GM19025 (cell line): Measurements from ENCODE around the gene SETBP1.

Experiments
- ATAC-seq: cut with Tn5 transposase; IDR thresholded peaks from one replicate; pipeline ENCODE4 v1.9.1; 2021; ENCODE audit warnings: mild to moderate bottlenecking, low read depth, moderate library complexity; ENCODE audit not compliant: unreplicated experiment

Gene SETBP1

DNA sequence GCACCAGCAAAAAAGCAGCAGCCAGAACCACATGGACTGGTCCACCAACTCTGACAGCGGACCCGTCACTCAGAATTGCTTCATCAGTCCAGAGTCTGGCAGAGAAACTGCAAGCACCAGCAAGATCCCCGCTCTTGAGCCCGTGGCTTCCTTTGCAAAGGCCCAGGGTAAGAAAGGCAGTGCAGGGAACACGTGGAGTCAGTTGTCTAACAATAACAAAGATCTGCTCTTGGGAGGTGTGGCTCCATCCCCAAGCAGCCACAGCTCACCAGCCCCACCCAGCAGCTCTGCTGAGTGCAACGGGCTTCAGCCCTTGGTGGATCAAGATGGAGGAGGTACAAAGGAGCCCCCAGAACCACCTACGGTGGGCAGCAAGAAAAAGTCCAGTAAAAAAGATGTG lies 269.3 kb downstream of the SETBP1 start:
- ATAC-seq: no peak

DNA sequence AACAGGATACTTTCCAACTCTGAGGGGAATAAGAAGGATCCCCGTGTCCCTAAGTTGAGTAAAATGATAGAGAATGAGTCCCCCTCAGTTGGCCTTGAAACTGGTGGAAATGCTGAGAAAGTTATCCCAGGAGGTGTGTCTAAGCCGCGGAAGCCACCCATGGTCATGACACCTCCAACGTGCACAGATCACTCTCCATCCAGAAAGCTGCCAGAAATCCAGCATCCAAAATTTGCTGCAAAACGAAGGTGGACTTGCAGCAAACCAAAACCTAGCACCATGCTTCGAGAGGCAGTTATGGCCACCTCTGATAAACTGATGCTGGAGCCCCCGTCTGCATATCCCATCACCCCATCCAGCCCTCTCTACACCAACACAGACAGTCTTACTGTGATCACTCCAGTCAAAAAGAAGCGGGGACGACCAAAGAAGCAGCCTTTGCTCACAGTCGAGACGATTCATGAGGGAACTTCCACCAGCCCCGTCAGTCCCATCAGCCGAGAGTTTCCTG lies 270.1 kb downstream of the SETBP1 start:
- no peak for ATAC-seq

DNA sequence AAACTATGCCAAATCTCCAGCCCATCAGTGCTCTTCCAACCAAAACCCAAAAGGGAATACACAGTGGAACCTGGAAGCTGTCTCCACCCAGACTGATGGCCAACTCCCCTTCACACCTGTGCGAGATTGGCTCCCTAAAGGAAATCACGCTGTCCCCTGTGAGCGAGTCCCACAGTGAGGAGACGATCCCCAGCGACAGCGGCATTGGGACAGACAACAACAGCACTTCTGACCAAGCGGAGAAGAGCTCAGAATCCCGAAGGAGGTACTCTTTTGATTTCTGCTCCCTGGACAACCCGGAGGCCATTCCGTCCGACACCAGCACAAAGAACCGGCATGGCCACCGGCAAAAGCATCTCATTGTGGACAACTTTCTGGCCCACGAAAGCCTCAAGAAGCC lies 271.1 kb downstream of the SETBP1 start:
- ATAC-seq: no peak

DNA sequence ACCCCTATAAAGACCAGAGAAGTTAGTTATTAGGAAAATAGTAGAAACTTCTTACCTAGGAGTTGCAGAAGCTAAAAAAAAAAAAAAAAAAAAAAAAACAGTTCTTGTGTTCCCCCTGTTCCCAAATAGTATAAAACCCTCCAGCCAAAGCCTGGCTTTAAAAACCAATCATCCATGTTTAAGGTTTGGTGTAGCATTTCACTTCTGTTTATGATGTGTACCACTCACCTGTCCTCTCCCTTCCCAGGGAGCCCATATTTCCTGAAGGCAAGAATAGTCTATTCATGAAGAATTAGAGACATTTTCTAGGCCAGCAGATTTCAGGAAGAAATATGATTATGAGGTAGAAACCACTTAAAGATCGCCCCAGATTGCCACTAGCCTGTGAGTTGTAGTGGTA lies 273.6 kb downstream of the SETBP1 start:
- no peak for ATAC-seq

DNA sequence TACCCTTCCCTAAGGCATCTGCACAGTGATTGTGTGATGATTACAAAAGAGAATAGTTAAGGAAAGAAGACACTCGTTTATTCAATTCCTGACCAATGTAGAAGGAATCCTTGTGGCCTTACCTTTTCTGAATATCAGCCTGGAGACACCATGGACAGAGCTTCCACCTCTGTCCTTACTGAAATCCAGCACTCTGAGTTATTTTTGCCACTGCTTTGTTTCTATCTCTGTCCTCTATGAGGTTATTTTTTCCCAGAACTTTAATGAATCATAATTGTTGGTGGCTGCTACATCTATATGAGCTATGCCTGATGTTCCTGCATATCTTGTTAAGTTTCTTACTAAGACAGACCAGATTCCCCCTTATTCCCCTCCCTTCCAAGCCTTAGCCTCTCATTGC lies 275.1 kb downstream of the SETBP1 start:
- no peak for ATAC-seq

DNA sequence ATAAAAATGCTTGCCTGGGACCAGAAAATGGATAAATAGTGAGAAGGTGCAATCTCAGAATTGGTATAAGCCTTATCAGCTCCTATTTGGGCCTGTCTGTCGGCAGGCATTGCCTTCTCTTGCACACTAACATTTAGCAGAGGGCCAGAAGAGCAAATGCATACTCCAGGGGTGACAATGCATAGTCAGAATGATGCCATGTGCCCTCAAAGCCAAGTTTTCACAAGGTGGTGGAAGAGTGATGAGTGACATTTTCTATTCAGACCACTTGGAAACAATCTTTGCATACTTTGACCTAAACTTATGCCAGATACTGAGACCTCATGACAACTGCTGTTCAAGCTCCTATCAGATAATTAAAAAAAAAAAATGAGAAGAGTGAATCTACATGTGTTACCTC lies 276.3 kb downstream of the SETBP1 start:
- ATAC-seq: no peak

DNA sequence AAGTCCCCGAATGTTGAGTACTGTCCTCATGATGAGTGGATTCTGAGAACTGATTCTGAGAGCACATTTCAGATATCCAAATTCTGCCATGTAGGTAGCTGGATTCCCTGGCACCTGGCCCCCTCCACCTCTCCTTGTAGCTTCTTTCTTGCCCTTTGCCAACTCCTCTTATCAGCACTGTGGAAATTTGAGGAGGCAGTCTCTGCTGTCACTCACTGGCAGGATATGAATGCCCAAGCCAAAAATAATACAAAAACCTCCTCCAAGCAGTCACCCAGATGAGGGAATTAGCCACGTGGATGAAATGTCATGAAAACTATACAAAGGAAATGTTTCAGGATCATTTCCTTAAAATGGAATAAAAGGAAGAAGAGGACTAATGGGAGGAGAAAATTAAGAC lies 276.8 kb downstream of the SETBP1 start:
- no peak for ATAC-seq

DNA sequence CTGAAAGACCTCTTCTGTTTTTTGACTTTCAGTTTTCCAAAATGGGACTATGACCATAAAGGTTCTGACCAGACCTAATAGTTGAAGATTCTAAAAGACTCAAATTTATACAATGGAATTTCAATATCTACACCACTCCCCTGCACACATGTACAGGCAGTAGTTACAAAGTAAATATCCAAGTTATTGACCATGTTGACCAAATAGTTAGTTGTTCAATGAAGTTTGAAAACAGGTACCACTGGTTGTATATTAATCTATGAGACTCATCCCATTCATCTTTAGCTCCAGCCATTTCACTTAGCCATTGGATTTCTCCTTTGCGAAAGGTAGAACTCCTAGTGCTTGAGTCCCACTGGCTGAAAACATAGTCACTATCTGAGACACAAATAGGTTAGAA lies 277.4 kb downstream of the SETBP1 start:
- no peak for ATAC-seq

DNA sequence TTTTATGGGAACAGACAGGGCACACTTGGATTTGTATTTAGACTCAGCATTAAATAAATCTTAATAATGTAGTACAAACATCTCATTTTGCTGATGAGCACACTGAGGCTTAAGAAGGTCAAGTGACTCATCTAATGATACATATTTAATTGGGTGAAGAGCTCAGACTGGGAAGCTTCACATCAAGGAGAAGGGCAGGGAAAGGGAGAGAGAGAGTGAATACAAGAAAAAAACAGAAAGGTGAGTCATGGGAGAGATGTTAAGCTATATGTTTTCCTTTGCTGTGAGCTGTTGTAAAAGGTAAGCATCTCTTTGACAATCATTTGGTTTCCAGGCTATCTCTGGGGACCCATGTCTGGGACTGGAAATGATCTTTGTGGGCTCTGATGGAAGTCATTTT lies 277.8 kb downstream of the SETBP1 start:
- ATAC-seq: no peak

DNA sequence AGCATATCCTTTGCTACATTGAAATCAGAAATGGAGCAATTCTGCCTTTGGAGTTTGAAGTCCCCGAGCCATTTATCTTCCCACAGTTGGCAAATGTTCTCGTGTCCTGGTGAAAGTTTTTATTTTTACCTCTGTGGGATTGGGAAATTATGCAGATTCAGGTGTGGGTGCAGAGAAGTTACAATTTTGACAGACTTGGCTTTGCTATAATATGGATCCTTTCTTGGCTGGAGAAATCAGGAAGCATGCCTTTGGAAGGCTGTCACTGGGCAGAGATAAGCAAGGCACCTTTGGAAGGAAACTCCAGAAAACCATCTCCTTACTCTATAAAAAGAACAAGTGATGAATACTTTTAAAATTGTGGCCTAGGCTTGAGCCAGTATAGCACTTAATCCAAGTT lies 278.3 kb downstream of the SETBP1 start:
- no peak for ATAC-seq

DNA sequence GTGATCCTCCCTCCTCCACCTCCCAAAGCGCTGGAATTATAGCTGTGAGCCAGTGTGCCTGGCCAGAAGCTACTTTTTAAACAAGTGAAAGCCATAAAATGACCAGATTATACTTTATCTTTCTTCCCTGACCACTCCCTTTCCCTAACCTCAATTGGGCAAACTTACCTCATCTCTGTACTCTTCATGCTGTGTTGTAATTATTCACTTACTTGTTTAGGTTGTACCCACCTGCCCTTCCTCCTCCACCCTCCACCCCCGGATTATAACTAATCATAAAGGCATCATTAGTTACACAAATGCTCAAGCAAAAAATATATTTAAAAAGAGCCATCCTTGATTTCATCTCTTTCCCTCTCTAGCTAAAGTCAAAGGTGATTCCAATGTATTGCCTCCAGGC lies 279.9 kb downstream of the SETBP1 start:
- no peak for ATAC-seq

DNA sequence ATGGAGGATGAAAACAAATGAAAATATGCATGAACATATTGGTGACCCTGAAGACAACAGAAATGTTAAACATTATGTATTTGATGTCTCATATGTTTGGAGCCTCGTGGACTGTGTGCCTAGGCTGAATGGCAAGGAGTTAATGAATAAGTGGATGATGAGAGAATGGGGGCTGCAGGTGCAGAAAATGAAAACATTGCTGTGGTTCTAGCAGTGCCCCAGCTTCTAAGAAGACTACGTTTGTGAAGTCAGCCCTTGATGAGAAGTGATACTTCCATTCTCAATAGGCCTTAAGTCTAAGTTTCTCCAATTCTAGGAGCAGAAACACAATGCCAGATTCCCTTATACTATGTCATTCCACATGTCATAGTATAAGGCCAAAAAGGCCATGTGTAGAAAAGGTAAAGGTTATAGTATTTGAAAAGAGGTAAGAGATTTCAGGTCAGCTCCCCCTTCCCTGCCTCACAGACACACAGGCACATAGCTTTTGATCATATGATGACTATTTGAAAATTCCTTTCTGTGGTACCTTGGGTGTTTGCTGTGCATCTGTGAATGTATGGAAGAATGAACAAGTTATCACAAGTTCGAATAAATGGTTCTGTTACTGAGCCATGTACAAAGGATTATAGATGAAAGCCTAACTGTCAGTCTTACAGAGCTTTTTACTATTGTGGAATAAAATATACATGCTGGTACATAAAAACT lies 280.8 kb downstream of the SETBP1 start:
- no peak for ATAC-seq

DNA sequence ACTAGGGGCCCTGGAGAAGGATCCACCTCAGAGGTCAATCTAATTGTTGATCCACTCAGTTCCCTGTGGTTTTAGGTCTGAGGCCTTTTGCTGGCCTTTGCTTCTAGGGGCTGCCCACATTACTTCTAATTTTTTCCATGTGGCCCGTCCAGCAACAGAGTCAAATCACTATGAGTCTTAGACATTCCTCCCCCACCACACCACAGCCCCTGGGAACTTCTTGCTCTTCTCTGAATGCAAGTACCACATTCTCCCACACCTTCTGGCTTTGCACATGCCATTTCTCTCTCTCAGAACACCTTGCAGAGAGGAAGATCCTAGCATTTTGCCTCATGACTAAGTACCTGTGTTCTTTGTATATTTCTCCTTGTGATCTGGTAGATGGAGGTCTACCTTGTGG lies 286.9 kb downstream of the SETBP1 start:
- ATAC-seq: no peak

DNA sequence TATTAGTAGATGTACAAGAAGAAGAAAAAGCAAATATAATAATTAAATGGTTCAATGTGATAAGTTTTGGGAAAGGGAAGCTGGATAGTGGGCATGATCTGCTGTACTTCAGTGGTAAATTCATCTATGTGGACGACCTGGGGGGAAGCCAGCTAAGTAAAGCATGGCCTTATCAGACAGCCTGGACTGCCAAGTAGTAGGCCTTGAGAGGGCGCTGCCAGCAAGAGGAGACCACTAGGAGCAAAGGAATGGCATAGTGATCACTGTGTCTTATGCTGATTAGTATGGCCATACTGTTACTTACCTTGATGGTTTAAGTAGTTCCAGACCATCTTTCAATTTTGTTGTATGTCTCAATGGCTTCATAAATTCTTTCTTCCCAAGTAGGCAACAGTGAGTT lies 287.6 kb downstream of the SETBP1 start:
- ATAC-seq: no peak

DNA sequence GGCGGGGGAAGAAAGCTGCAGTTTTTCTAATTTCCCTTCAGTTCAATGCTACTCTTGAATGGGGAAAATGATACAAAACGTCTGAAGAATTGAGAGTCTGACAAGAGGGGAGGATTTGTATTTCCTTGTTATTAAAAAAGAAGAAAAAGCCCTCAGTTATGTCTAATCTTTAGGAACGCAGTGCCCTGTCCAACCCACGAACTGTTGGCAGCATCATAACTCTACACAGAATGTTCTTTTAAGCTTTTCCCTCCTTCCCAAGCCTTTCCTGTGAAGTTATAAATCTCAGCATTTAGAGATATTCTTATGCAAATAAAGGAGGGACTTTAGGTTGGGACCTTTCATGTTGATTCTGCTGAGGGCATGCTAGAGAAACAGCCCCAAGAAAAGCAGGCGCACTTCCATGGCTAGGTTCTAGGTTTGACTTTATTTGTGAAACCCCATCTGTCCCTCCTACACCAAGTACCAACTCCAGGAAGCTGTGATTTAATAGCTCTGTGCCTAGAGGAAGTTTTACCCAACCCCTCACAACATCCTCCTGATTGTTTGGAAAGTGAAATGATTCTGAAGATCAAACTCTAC lies 288.6 kb downstream of the SETBP1 start:
- no peak for ATAC-seq

DNA sequence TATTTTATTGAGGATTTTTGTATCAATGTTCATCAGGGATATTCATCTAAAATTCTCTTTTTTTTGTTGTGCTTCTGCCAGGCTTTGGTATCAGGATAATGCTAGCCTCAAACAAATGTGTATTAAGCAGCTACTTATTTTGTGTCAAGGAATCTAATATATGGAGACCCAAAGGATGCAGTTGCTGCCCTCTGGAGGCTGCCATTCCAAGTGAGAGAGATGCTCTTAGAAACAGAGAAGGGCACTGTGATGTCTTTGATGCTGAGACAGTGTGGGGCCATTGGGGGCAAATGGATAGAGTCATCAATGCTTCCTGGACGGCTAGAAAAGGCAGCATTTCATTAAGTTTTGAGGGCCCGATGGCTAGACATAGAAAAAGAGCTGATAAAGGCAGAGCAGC lies 292.6 kb downstream of the SETBP1 start:
- no peak for ATAC-seq

DNA sequence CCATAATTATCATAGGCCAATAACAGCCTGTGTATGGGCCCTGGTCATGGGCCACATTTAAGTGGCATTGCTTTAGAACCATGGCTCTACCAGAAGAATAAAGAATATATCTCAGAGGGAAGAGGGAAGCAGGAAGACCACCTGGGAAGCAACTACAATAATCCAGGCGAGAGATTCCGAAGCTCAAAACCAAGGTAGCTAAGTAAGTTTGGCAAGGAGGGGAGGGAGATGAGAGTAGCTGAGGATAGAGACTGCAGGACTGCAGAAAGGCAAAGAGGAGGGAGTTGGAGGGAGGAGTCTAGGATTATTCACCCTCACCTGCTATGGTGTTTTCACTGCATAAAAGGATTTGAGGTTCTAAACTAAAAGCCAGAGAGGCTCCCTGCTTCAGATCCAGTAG lies 293.5 kb downstream of the SETBP1 start:
- no peak for ATAC-seq

DNA sequence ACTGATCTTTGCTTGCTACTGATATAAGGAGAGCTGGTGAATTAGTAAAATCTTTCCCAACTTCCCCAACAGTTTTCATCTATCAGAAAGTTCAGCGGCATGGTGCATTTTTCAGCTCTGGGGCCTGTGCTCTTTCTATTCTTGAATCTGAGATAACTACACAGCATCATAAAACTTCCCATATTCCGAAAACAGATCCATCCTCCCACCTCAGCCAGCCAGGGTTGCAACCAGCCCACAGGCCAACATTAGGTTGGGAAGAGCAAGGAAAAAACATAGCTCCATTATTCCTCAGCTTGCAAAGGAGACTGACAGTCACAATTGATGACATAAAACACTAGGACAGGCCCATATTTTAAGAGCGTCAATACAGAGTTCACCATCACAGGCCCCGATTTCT lies 297.2 kb downstream of the SETBP1 start:
- no peak for ATAC-seq

DNA sequence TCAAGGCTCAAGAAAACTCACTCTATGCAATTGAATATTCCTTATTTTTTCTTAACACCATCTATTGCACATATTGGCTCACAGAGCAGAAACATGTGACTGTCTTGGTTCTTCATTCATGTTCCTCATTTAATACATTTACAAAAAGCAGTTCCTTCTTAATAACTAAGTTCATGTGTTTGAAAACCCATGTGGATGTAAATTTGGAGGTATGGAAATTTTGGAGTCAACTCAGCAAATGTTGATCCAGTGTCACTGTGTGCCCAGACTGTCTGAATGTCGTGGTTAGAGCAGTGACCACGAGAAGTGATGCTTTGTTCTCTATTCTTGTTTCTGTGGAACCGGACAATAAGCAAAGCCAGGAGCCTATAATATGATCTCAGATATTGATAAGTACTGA lies 299.1 kb downstream of the SETBP1 start:
- ATAC-seq: no peak

DNA sequence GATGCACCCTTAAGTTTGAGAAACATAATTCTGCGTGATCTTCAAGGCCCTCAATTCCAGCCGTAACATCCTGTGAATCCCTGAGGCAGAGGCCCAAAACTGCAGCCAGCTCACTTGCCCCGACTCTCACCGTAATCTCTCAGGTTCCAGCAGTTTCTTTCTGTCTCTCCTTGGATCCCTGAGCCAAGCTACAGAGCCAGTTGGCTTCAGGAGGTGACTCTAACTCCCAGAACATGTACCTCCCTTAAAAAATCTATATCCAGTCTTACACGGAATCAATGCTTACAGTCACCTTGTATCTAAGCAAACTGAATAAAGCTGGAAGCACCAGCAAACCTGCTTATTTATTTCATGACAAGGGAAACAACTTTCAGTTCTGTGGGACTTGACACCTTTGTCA lies 300.4 kb downstream of the SETBP1 start:
- ATAC-seq: no peak

DNA sequence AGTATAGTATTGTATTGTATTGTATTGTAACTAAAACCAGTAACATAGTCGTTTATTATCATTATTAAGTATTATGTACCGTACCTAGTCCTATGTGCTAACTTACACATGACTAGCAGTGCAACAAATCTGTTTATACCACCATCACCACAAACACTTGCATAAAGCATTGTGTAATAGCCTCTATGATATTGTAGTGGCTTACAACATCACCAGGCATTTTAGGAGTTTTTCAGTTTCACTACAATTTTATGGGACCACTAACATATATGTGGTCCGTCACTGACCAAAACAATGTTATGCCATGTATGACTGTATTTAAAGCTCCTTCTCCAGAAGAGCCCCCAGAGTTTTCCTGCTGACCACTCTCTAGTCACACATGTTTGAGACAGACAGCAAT lies 306.2 kb downstream of the SETBP1 start:
- ATAC-seq: no peak

DNA sequence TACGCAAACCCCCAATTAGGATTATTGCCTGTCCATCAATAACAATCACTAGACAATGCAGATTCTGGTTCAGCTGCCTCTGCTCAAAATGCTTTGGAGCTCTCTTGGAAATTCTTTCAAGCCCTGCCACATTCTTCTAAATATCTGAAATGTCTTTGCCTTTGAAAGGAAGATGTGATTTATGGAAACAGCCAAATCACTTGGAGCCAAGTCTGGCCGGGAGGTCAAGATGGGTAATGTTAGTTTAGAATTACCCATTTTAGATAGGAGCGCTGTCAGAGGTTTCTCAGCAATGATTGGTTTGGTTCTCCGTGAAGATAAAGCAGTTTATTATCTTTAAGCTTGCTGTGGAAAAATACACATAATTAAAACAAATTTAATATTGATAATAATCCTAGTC lies 306.7 kb downstream of the SETBP1 start:
- ATAC-seq: no peak
